ENCODE results near the gene CELF1.
A peak's percentile ranks its signal among the peaks of the same experiment; 100 is the strongest.

Gene CELF1

DNA sequence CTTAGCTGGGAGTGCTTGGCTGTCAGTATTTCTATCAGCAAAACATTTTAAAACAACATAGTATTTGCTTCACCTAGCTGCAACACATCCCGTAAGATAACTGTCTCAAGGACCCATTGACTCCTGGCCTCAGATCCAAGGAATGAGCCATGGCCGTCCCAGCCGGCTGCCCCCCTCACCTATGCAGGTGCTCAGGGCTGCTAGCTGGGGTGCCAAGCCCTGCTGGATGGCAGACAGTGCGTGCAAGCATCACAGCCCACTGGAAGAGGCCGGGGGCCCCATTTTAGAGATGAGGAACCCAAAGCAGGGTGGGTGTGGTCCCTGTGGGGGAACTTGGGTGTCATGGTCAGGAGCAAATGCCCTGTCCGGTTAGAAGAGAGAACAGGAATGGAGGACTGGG, 135.2 kb downstream of the CELF1 start:
- DNase-seq (ENCODE audit: low read depth): no peak

DNA sequence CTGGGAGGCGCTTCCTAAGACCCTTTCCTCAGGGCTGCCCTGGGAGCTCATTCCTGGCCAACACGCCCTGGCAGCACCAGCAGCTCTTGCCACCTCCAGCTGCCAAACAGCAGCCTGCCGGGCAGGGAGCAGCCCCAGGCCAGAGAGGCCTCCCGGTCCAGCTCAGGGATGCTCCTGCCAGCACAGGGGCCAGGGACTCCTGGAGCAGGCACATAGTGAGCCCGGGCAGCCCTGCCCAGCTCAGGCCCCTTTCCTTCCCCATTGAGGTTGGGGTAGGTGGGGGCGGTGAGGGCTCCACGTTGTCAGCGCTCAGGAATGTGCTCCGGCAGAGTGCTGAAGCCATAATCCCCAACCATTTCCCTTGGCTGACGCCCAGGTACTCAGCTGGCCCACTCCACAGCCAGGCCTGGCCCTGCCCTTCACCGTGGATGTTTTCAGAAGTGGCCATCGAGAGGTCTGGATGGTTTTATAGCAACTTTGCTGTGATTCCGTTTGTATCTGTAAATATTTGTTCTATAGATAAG, 136.9 kb downstream of the CELF1 start:
- DNase-seq (ENCODE audit: low read depth): peak; percentile 98

Data from iris pigment epithelial cell (primary cell).